RPMI7951 (cell line): ENCODE data around the gene PTBP3. TPM values are rescaled to one million over a fixed set of nuclear protein-coding genes. Genes with fewer than 3 reads are reported as not detected.
"Not testable (repeated sequence)": the region's sequence is repeated elsewhere in the genome, so short reads cannot be mapped to it uniquely, and the experiment has no call there.

Experiments
- DNase-seq: peaks from one replicate; pipeline ENCODE4 v3.0.0-alpha.2; 2012; ENCODE audit warnings: low read depth
- total RNA-seq: library from RNA; depleted of rRNA; stranded (reverse); fragments of >200 nt; shearing (Covaris generic); gene quantifications from 2 replicates; pipeline ENCODE4 v1.2.3, GENCODE V29; 2014

Gene PTBP3
- total RNA-seq, 1 experiment from 2014 or later: 36.4 TPM

DNA sequence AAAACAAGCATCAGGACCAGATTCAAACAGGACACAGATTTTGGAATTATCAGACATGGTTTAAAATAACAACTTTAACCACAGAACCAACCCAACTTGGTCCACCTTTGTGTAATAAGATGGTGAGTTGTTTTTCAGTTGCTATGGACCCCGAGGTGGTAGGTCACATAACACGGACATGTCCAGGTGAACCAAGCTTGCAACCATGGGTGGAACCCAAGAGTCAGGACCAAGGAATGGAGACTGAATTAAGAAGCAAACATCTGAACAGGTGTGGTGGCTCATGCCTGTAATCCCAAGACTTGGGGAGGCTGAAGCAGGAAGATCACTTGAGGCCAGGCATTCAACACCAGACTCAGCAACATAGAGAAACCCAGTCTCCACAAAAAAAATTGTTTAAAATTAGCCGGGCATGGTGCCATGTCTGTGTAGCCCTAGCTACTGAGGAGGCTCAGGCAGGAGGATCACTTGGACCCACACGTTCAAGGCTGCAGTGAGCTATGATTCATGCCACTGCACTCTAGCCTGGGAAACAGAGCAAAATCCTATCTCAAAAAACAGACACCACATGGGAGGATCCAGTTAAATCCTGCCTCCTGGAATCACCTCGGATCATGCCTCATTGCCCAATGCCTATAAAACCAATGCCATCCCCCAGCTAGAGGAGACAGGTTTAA lies 10.6 kb downstream of the PTBP3 start:
- no peak for DNase-seq

GRCh38 chr9:112316258-112316943 lies 17.0 kb downstream of the PTBP3 start:
- no peak for DNase-seq

GRCh38 chr9:112315331-112316257 lies 17.8 kb downstream of the PTBP3 start:
- no peak for DNase-seq

DNA sequence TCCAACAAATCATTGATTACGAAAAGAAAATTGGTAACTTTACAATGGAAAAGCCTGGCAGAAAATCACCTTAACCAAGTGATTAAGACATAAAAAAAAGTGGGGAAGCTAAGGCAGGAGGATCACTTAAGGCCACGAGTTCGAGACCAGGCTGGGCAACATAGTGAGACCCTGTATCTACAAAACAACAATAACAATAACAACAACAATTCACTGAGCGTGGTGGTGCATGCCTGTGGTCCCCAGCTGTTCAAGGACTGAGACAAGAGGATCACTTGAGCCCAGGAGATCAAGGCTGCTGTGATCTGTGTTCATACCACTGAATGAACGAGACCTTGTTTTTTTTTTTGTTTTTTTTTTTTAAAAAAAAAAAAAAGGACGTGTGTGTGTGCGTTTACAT lies 21.3 kb downstream of the PTBP3 start:
- no peak for DNase-seq

GRCh38 chr9:112311497-112311896 lies 21.9 kb downstream of the PTBP3 start:
- no peak for DNase-seq

DNA sequence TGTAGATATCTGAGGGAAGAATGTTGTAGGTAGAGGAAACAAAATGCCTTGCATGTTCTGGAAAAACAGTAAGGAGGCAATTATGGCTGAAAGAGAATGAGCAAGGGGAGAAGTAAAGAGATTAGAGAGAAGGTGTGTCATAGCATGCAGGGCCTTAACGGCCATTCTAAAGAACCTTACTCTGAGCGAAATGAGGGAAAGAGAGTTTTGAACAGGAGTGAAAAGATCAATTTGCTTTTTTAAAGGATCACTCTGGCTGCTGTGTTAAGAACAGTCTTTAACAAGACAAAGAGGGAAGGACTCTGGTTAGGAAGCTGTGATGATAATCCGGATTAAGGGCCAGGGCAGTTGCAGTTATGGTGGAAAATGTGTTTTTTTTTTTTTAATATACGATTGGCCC lies 22.6 kb downstream of the PTBP3 start:
- DNase-seq: no peak

DNA sequence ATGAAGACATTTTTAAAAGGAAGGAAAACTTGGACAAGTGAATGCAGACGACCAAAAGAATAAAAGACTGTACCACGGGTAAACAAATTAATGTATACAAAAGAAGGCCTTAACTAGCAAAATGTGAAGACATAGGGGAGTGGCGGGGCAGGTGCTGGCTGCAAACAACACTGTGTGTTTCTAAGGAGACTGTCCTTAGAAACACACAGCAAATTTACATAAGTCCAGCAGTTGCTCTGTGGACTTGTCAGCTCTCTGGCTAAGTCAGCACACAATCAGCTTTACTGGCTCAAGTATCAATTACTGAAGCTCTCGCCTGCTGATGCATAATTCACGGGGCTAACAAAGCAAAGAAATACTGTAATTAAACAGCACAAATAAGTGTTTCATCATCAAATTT lies 24.8 kb downstream of the PTBP3 start:
- no peak for DNase-seq

DNA sequence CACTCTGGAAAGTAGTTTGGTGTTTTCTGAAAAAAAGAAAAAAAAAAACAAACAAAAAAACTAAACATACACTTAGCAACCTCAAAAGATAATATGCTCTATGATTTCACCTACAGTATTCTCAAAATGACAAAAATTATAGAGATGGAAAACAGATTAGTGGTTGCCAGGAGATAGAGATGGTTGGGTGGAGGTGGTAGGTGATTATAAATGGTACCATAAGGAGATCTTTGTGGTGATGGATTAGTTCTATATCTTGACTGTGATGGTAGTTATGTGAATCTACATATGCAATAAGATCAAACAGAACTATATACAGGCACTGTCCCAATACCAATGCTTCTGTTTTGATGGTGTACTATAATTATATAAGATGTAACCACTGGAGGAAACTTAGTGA lies 32.0 kb downstream of the PTBP3 start:
- DNase-seq: no peak

DNA sequence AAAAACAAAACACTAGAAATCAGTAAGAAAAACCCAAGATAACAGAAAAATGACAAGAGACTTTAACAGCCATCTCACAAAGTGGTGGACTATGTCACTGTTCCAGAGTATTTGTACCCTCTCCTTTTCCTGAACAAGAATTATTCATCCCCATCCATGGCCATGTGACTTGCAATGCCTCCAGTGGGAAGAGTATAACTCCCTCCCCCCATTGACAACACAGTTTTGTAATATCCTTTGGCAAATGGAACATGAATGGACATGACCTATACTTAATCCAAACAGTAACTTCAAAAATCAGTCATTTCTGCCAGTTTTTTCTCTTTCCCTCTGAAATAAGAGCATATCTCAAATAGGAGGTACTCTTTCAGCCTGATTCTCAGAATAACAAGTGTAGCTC lies 33.9 kb downstream of the PTBP3 start:
- DNase-seq: peak; percentile 15

- no peak for DNase-seq
Observed at GRCh38 chr9:112296929-112297328, 36.5 kb downstream of the PTBP3 start.

DNA sequence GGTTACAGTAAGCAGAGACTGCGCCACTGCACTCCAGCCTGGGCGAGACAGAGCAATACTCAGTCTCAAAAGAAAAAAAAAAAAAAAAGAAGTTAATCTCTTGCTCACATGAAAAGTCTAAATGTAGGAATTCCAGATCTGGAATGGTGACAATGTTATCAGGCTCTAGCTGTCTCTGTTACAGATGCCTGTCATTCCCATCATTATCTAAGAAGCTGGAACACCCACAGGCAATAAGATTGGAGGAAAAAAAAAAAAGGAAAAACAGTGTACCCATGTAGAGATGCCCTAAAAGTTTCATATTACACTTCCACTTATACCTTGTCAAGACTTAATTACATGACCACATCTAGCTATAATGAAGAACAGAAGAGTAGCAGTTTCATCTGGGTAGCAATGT lies 38.2 kb downstream of the PTBP3 start:
- DNase-seq: no peak

GRCh38 chr9:112288029-112288428 lies 45.4 kb downstream of the PTBP3 start:
- DNase-seq: no peak

DNA sequence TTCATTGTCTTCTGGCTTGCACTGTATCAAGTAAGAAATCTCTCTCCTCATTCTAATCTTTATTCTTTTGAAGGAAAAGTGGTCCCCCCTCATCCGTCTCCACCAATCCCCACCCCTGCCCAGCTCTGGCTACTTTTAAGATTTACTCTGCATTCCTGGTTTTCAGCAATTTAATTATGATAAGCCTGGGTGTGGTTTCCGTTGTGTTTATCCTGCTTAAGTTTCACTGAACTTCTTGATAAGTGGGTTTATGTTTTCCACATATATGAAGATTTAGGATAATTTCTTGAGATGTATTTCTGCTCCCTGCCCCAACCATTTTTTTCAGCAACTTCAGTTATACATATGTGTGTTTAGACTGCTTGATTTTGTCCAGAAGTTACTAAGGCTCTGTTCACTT lies 46.5 kb downstream of the PTBP3 start:
- DNase-seq: no peak

GRCh38 chr9:112285056-112285455 lies 48.4 kb downstream of the PTBP3 start:
- DNase-seq: no peak

- no peak for DNase-seq
Observed at GRCh38 chr9:112283582-112284253, 49.7 kb downstream of the PTBP3 start.

DNA sequence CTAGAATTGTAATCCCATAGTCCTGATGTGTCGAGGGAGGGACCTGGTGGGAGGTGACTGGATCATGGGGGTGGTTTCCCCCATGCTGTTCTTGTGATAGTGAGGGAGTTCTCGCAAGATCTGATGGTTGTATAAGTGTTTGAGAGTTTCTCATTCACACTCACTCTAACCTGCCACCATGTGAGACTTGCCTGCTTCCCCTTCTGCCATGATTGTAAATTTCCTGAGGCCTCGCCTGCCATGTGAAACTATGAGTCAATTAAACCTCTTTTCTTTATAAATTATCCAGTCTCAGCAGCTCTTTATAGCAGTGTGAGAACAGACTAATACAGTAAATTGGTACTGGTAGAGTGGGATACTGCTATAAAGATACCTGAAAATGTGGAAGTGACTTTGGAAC lies 50.6 kb downstream of the PTBP3 start:
- not testable (repeated sequence) for DNase-seq

- DNase-seq: no peak
Observed at GRCh38 chr9:112280904-112281303, 52.5 kb downstream of the PTBP3 start.

GRCh38 chr9:112279501-112279900 lies 53.9 kb downstream of the PTBP3 start:
- no peak for DNase-seq

GRCh38 chr9:112278152-112278551 lies 55.3 kb downstream of the PTBP3 start:
- DNase-seq: no peak

GRCh38 chr9:112274600-112274999 lies 58.8 kb downstream of the PTBP3 start:
- DNase-seq: no peak

DNA sequence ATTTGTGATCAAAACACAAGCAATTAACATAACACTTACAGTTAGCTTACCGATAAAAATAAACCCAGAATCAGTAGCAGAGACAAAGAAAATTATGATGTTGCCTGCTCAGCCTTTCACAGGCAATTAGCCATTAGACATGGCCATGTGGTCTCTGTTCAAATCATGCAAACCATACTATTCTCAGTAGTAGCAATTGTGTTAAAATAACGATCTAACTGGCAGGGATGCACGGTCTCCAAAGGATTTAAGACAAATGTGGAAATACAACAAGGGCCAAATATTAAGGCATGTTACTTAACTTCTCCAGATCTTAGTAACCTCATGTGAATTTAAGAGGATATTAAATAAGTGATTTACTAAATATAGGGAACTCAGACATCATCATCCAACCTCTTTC lies 59.5 kb downstream of the PTBP3 start:
- peak; percentile 3 for DNase-seq
